Myocyte (in vitro differentiated cells): Measurements from ENCODE around the gene SREK1. TPM values are rescaled to one million over a fixed set of nuclear protein-coding genes. Genes with fewer than 3 reads are reported as not detected.

Source experiments
- DNase-seq: peaks from one replicate; pipeline ENCODE4 v3.0.0-alpha.2; 2012; ENCODE audit warnings: low read depth
- total RNA-seq: library from RNA; depleted of rRNA; stranded (reverse); fragments of >200 nt; gene quantifications from 2 replicates; pipeline ENCODE4 v1.2.3, GENCODE V29; 2014

SREK1 gene
- total RNA-seq, 1 donor from 2014 or later: 63.1 TPM

GRCh38 chr5:66164044-66164790 is 20.1 kb downstream of the SREK1 start:
- no peak for DNase-seq

DNA sequence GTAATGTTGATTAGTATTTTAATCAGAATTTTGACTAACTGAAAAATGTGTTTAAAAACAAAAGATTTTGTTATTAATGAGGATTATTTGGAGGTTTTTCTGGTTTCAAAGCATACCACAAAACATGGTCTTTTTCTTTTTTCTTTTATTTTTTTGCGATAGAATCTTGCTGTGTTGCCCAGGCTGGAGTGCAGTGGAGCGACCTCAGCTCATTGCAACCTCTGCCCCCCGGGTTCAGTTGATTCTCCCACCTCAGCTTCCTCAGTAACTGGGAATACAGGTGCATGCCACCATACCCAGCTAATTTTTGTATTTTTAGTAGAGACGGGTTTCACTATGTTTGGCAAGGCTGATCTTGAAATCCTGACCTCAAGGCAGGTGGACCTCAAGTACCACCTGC is 24.1 kb downstream of the SREK1 start:
- DNase-seq: no peak

GRCh38 chr5:66169534-66169933 is 25.4 kb downstream of the SREK1 start:
- no peak for DNase-seq

DNA sequence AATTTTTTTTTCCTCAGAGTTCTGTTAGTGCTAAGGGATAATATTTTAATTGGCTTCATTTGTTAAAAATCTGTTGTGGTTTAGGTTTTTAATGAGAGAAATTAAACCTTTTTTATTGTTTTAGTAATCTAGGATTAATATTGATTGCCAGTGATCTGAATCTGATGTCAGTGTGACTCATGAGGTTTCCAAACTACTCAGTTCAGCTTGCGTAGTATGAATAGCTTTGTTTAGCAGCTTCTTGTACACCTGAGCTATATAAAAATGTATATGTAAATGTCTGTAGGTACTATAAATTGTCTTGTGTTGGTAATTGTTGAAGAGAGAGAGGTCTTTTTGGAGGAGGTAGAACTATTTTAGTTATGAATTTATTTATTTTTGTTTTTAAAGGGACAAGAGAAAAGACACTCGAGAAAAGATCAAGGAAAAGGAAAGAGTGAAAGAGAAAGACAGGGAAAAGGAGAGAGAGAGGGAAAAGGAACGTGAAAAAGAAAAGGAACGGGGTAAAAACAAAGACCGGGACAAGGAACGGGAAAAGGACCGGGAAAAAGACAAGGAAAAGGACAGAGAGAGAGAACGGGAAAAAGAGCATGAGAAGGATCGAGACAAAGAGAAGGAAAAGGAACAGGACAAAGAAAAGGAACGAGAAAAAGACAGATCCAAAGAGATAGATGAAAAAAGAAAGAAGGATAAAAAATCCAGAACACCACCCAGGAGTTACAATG is 26.3 kb downstream of the SREK1 start:
- no peak for DNase-seq

GRCh38 chr5:66171349-66172344 is 27.5 kb downstream of the SREK1 start:
- peak; percentile 50 for DNase-seq

DNA sequence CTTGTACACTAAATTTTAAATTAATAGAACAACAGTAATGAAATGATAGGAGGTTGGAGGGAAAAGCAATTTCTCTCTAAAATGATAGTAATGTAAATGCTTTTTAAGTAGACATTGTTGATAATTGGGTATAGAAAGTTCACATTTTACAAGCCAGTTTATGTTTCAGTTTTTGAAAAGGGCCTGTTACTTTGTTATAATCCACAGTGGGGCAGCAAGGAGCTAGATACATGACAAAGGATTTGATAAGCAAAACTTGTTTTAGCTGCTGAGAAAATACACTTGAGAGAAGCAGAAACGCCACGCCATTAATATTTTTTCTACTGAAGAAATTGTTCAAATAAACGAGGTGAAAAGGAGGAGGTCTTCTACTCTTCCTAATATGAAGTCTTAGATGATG is 30.2 kb downstream of the SREK1 start:
- peak; percentile 32 for DNase-seq

- DNase-seq: no peak
Observed at GRCh38 chr5:66178799-66179198, 34.7 kb downstream of the SREK1 start.

DNA sequence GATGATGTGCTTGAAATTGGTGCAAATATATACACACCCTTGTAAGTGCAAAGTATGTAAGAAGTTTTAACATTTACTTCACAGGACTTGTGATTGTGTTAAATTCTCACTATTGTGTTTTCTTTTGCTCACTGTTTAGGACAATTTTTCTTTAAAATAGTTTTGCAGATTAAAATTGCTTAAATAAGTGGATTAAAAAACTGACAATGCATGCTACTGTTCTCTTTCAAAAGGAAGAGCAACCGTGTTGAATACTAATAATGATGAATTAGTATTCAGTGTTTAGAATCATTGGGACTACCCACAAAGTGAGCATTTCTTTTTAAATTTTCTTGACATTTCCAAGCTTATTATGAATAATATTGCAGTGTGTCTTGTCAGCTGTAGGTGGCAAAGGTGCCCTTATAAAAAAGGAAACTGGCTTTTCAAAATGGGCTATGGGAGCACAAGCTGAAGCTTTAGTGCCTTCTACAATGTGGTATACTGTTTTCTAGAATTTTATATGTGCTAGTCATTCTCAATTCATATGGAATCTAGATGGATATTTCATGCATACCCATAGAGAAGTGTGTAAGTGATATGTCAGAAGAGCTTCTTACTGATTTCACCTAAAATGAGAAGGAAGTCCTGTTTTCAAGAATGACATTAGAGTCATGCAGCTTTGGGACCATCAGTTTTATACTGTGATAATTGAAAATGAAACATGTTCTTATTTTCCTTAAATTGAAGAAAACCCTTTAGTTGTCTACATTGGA is 35.4 kb downstream of the SREK1 start:
- DNase-seq: no peak

DNA sequence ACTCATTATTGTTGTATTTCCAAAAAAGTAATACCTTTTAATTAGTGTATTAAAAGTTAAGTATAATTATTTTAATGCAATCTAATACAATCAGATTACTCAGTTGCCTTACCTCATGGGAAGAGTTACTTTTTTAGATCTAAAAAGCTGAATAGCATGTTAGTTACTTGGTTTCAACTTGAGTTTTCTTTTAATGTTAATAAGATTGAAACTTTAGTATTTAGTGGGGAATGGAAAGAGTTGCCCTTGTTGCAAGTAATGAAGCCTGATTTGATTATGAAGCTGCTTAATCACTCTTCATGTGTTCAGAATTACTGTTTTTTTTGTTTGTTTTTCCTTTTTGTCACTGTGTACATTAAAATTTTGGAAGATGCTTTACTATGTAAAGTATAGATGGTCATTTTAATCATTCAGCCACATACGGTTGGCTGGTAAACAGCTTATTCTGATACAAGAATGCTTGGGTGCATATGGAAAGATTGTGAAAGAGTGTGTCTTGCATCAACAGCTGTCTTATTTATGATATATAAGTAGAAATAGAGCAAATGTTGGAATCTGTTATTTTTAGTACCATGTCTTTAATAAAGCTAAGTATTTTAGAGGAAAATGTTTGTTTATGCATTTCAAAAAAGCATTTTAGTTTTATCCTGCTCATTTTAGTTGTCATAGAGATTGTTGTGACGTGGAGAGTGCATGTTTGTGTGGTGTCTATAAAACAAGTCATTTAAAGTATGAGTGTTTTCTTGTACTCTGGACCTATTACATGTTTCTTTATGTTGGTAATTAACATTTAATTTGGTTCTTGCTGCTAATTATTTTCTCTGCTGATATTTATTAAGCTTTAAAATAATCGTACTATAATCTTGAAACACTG is 36.4 kb downstream of the SREK1 start:
- DNase-seq: no peak

- DNase-seq: no peak
Observed at GRCh38 chr5:66186108-66186507, 42.0 kb downstream of the SREK1 start.

DNA sequence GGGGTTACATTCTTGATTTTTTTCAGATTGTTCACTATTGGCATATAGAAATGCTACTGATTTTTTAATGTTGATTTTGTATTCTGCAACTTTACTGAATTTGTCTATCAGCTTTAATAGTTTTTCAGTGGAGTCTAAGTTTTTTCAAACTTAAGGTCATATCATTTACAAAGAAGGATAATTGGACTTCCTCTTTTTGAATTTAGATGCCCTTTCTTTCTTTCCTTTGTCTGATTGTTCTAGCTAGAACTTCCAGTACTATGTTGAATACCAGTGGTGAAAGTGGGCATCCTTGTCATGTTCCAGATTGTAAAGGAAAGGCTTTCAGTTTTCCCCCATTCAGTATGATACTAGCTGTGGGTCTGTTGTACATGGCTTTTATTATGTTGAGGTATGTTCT is 49.3 kb downstream of the SREK1 start:
- DNase-seq: no peak

- peak; percentile 24 for DNase-seq
Observed at GRCh38 chr5:66197764-66198405, 53.8 kb downstream of the SREK1 start.

GRCh38 chr5:66198837-66199236 is 54.7 kb downstream of the SREK1 start:
- DNase-seq: peak; percentile 69

DNA sequence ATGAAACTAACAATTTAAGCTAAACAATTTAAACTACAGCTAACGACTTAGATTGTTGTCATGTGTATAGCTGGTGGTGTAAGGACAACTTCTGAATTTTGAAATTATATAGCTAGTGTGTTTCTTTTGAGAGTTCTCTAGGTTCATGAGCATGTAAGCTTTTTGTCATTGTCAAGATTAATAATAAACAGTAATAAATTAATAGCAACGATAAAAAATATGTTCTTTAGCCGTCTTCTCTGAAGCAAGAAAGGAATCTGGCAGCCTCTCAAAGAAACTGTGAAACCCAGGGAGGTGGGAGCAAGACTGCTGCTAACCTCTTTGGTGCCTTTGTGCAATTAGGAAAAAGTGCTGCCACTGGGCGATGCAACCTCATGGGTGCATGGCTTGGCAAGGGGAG is 59.4 kb downstream of the SREK1 start:
- no peak for DNase-seq

GRCh38 chr5:66206465-66206864 is 62.4 kb downstream of the SREK1 start:
- DNase-seq: no peak

- peak; percentile 87 for DNase-seq
Observed at GRCh38 chr5:66207800-66208561, 63.9 kb downstream of the SREK1 start.

DNA sequence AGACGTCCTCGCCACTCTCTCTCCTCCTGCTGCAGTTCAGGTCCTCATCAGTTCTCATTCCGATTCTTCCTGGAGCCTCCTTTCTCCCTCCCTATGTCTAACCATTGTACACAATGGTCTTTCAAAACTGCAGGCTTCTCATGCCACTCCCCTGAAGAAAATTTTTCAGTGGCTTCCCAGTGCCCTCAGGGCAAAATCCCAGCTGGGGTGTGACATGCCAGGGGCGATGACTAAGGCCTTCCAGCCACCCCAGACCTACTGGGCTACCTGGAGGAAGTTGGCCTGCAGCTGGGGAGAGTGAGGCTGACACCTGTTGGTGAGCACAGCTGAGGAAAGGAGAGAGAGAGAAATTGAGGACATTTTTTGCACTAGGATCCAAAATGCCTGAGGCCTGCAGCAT is 65.2 kb downstream of the SREK1 start:
- peak; percentile 92 for DNase-seq

- DNase-seq: peak; percentile 66
Observed at GRCh38 chr5:66209794-66210193, 65.7 kb downstream of the SREK1 start.

- DNase-seq: no peak
Observed at GRCh38 chr5:66213533-66213932, 69.4 kb downstream of the SREK1 start.
